VCaP (cell line): Measurements from ENCODE around the gene C19orf73.

Experiments
- H3K27ac ChIP-seq: fragments of 450-650 bp; 2 replicates; pipeline ENCODE4 v1.5.1; 2017
- TF ChIP-seq, protein P1 (sequence below): fragments of 450-650 bp; conservative IDR thresholded peaks from 2 replicates; pipeline ENCODE4 v1.5.1; 2017; ENCODE audit warnings: mild to moderate bottlenecking, moderate library complexity

The C19orf73 gene

DNA sequence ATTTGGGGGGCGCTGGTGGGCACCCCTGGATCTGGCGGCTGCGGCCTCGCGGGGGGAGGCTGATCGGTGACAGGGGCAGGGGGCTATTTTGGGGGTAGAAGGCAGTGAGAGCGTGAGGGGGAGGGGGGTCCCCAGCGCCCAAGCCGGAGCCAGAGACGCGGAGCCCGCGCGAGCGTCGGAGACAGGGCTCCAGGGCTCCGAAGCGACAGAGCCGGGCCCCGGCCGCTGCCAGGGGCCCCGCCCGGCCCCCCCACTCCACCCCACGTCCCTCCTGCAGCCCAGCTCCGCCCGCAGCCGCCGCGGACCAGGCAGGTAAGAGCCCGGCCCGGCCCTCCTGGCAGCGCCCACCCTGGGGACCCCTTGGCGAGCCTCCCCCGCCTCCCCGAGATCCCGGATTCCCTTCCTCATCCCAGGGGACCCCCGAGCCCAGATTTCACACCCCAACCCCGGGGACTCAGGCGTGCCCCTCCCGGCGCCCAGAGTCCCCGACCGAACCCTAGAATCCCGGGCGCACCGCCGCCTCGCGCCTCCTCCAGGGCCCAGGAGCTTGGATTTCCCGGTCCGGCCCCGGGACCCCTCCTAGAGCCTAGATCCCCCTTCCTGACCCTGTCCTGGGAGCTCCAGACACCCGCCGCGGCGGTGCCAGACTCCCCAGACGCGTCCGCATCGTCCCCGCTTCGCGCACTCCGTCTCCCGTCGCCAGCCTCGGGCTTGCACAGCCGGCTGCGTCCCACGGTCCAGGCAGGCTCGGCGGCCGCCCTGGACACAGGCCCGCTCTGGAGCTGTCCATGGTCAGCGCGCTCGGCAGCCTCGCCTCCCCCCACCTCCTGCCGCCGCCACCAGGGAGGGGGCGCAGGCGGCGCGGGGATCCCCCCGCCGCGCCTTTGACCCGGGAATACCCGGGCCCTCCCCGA is 725 bp upstream of the C19orf73 start, which contains the start of gene PPFIA3:
Gene PPFIA3, plus strand, starts transcription at position 134 of the 914 bp plus-strand sequence. CDS start 8,330 bp downstream, outside the sequence.
- peak within 1 kb of the TSS; percentile 96 for H3K27ac ChIP-seq
- TF ChIP-seq, protein P1, sequence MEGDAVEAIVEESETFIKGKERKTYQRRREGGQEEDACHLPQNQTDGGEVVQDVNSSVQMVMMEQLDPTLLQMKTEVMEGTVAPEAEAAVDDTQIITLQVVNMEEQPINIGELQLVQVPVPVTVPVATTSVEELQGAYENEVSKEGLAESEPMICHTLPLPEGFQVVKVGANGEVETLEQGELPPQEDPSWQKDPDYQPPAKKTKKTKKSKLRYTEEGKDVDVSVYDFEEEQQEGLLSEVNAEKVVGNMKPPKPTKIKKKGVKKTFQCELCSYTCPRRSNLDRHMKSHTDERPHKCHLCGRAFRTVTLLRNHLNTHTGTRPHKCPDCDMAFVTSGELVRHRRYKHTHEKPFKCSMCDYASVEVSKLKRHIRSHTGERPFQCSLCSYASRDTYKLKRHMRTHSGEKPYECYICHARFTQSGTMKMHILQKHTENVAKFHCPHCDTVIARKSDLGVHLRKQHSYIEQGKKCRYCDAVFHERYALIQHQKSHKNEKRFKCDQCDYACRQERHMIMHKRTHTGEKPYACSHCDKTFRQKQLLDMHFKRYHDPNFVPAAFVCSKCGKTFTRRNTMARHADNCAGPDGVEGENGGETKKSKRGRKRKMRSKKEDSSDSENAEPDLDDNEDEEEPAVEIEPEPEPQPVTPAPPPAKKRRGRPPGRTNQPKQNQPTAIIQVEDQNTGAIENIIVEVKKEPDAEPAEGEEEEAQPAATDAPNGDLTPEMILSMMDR = no peak

DNA sequence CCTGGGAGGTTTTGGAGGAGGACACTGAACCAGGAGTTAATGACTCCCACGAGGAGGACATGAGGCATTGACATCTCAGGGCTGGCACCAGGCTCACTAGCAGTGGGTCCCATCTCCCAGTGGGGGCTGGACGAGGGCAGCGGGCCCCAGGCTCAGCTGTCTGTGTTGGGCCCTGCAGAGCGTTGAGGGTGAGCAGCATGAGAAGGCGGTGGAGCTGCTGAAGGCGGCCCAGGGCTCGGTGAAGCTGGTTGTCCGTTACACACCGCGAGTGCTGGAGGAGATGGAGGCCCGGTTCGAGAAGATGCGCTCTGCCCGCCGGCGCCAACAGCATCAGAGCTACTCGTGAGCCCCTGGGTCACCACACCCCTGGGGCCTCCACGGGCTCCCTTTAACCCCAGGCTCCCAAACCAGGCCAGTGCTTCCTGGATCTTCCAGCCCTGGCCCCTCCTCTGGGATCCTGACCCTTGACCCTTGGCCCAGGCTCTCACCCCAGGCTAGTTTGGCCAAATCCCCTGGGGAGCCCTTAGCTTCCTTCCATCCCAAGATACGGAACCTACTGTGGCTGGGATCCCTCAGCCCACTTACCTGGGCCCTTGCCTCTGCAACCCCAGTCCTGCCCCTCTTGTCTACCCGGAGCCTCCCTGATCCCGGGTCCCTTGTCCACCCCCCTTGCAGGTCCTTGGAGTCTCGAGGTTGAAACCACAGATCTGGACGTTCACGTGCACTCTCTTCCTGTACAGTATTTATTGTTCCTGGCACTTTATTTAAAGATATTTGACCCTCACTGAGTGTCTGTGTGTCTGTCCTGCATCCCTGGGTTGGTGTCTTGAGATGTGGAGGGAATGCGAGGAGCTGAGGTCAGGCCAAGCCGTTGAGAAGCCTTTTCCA is 1.0 kb downstream of the C19orf73 start:
- peak overlapping the region; percentile 96 for H3K27ac ChIP-seq
- TF ChIP-seq, protein P1 = no peak

DNA sequence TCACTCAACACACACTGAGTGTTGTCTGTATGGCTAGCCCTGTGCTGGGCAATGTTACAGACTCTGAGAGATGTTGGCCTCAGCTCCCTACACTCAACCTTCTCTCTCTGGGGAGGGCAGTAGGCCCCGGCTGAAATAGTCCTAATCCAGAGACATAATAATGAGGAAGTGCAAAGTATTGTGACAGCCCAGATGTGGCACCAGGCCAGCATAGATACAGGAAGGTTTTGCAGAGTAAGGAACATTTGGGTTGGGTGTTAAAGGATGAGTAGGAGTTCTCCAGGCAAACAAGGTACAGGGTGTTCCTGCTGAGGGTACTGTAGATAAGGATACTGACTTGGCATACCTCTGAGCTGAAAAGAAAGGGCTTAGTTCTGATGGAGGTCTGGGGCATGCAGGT is 2.4 kb downstream of the C19orf73 start:
- TF ChIP-seq, protein P1 = no peak
- no peak overlapping the region for H3K27ac ChIP-seq

DNA sequence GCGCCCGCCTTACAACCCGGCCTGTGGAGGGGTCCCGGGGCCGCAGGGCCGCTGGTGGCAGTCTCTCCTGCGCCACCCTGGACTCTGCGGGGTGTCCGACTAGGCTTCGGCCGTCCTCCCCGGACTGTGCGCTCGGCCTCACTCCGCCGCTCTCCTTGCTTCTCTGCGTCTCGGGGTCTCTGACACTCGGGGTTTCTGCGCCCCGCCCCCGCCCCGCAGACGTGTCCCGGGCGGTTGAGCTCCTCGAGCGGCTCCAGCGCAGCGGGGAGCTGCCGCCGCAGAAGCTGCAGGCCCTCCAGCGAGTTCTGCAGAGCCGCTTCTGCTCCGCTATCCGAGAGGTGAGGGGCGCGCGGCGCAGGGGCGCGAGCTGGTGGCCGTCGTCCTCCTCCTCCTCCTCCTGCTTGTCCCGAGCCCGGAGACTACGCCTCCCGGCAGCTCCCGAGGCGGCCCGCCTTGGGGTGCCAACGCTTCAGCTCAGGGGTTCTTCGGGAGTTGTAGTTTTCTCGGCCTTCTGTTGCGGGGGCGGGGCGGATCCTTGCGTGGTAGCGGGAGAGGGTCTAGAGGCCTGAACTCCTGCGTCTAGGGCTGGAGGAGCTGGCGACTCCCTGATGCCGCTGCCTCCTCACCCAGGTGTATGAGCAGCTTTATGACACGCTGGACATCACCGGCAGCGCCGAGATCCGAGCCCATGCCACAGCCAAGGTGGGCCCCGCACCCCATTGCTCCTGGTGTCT is 4.1 kb downstream of the C19orf73 start:
- TF ChIP-seq, protein P1 = no peak
- peak overlapping the region; percentile 76 for H3K27ac ChIP-seq

DNA sequence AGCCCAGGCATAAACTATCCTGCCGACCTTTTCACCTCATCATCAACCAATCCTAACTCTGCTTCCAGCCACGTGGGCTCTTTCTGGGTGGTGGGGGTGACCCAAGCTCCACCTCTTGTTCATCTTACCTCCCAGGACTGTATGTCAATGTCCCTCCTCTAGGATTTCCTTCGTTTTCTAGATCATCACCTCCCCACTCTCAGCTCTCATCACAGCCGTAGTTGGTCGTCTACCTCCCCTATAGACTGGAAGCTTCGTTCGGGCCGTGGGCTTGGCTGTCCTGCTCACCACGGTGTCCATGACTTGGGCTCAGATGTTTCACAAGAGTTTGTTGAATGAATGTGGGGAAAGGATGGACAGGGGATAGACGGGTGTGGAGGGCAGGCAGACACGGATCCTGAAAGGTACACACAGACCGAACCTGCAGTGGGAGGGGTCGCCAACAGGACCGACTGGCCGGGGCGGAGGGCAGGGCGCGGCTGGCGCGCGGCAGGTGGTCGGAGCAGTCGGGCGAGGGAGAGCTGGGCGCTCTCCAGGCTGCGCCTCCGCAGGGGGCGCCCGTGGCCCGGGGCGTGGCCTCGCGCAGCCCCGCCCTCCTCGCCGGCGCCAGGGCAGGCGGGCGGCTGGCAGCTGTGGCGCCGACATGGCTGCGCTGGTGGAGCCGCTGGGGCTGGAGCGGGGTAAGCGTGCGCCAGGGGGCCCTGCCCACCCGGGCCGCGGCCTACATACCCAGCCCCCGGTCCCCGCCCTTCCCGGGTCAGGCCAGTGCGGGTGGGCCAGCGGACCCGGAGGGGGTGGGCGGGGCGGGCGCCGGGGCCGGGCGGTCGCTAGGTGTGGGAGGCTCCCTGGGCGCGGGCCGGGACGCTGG is 4.9 kb downstream of the C19orf73 start, which contains the start of gene LIN7B:
Gene LIN7B, plus strand, starts transcription at position 609 of the 868 bp plus-strand sequence. Its CDS starts 35 bp downstream, at position 644.
- TF ChIP-seq, protein P1 = peak; percentile 83
- peak within 1 kb of the TSS; percentile 76 for H3K27ac ChIP-seq

DNA sequence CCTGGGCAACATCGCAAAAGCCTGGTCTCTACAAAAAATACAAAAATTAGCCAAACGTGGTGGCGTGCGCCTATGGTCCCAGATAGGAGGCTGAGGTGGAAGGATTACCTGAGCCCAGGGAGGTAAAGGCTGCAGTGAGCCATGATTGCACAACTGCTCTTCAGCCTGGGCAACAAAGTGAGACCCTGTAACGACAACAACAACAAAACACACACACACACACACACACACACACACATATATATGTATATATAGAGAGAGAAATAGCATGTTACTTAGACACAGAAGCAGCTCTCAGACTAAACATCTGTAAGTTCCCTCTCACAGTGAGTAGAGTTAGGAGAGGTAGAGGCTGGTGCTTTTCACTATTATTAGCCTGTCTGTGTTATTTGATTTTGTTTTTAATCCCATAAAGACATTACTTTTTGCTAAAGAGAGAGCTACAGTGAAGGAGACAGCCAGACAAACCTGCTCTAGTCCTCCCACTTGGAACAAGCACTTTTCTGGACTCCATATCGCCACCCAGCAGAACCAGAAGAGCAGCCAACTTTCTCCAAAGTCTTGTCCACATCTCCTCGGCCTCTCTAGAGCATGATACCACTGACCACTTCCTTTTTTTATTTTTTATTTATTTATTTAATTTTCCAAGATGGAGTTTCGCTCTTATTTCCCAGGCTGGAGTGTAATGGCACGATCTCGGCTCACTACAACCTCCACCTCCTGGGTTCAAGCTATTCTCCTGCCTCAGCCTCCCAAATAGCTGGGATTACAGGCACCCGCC is 7.5 kb downstream of the C19orf73 start:
- TF ChIP-seq, protein P1 = no peak
- H3K27ac ChIP-seq = no peak overlapping the region
